Uterus (tissue), 2 donors: ENCODE measurements around the gene BIK.
"Not testable (repeated sequence)": the region's sequence is repeated elsewhere in the genome, so short reads cannot be mapped to it uniquely, and the experiment has no call there.

Source experiments
- POLR2A ChIP-seq, 2 donors: fragments of 450-650 bp; IDR thresholded peaks; one replicate each; pipeline ENCODE4 v1.6.1; 2016; ENCODE audit warnings: antibody characterized with exemption in 2 of 2, mild to moderate bottlenecking in 1 of 2, moderate library complexity in 1 of 2
- TF ChIP-seq, protein P1 (sequence below), 4 experiments: fragments of 200-600 bp in 2 of 4; fragments of 450-650 bp in 2 of 4; sonication (generic) in 2 of 4; IDR thresholded peaks; one replicate each; pipeline ENCODE4 v1.5.1; 2016 to 2019; ENCODE audit warnings: antibody characterized with exemption in 4 of 4, mild to moderate bottlenecking in 2 of 4, moderate library complexity in 1 of 4

DNA sequence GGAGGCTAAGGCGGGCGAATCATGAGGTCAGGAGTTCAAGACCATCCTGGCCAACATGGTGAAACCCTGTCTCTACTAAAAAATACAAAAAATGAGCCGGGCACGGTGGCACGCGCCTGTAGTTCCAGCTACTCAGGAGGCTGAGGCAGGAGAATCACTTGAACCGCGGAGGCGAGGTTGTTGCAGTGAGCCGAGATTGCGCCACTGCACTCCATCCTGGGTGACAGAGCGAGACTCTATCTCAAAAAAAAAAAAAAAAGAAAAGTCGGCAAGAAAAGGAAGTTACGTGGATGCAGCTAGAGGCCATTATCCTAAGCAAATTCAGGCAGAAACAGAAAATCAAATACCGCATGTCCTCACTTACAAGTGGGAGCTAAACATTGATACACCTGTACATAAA lies 35.8 kb downstream of the BIK start:
- TF ChIP-seq POLR2A (IDR thresholded peaks at IDR 0.05) = not testable (repeated sequence)
- TF ChIP-seq, protein P1, sequence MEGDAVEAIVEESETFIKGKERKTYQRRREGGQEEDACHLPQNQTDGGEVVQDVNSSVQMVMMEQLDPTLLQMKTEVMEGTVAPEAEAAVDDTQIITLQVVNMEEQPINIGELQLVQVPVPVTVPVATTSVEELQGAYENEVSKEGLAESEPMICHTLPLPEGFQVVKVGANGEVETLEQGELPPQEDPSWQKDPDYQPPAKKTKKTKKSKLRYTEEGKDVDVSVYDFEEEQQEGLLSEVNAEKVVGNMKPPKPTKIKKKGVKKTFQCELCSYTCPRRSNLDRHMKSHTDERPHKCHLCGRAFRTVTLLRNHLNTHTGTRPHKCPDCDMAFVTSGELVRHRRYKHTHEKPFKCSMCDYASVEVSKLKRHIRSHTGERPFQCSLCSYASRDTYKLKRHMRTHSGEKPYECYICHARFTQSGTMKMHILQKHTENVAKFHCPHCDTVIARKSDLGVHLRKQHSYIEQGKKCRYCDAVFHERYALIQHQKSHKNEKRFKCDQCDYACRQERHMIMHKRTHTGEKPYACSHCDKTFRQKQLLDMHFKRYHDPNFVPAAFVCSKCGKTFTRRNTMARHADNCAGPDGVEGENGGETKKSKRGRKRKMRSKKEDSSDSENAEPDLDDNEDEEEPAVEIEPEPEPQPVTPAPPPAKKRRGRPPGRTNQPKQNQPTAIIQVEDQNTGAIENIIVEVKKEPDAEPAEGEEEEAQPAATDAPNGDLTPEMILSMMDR (IDR thresholded peaks at IDR 0.05) = not testable (repeated sequence)
